ENCODE data around the gene GALNT13.

Gene GALNT13

DNA sequence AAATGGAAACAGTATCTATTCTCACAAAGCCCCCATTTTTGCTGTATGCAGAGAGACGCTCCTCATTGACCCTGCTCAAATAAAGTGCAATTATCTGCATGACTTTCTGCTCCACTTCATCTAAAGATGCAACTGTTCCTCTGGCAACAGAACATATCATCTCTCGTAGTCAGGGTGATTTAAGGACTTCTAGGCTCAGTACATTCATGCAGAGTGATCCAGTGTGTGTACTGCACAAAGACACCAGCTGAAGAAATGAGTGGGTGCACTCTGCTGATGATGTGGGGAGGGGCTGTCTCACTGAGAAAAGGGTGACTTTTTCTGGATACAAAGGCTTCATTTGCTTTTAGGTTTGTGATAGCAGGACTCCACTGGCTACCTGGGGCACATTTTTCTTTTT is 355.2 kb downstream of the GALNT13 start:
- ChIA-PET CTCF (no interaction called here), POLR2A (no interaction called here)
- TF ChIP-seq, protein P1, sequence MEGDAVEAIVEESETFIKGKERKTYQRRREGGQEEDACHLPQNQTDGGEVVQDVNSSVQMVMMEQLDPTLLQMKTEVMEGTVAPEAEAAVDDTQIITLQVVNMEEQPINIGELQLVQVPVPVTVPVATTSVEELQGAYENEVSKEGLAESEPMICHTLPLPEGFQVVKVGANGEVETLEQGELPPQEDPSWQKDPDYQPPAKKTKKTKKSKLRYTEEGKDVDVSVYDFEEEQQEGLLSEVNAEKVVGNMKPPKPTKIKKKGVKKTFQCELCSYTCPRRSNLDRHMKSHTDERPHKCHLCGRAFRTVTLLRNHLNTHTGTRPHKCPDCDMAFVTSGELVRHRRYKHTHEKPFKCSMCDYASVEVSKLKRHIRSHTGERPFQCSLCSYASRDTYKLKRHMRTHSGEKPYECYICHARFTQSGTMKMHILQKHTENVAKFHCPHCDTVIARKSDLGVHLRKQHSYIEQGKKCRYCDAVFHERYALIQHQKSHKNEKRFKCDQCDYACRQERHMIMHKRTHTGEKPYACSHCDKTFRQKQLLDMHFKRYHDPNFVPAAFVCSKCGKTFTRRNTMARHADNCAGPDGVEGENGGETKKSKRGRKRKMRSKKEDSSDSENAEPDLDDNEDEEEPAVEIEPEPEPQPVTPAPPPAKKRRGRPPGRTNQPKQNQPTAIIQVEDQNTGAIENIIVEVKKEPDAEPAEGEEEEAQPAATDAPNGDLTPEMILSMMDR (IDR thresholded peaks at IDR 0.05; ENCODE audit: insufficient read depth, low read length, missing control alignments), result no peak
- no peak for DNase-seq (ENCODE audit: low read depth, low spot score)
- no peak overlapping the region for H3K4me3 ChIP-seq (ENCODE audit: low read depth, low read length)

DNA sequence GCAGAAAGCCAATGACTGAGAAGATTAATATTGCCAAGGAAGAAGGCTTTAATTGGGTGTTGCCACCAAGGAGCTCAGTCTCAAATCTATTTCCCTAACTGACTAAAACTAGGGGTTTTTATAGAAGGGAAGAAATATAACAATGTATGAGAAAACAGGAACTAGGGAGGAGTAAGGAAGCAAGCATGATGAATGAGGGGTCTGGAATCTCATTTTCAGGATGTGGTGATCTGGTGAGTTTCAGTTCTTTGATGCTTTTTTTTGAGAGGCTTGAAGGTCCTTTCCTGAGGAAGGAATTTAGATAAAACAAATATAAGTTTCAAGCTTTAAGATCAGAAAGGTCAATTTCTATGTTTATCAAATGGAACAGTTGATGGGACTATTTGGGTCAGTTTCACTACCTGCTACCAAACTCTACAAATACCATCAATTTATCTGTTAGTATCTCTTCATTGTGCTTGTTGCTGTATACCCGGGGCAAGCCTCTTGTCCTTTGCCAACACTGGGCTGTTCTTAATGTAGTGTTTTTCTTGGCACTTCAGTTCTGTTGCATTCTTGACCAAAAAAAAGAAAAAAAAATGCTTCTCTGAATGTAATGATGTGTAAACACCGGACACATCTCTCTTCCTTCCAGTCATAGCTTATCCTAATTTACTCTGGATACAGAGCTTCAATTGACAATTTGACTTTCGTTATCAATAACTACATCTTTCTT is 357.0 kb downstream of the GALNT13 start:
- H3K4me3 ChIP-seq (ENCODE audit: low read depth, low read length), result no peak overlapping the region
- ChIA-PET POLR2A (no interaction called here), CTCF (no interaction called here)
- TF ChIP-seq, protein P1 (IDR thresholded peaks at IDR 0.05; ENCODE audit: insufficient read depth, low read length, missing control alignments), result no peak
- DNase-seq (ENCODE audit: low read depth, low spot score), result no peak

DNA sequence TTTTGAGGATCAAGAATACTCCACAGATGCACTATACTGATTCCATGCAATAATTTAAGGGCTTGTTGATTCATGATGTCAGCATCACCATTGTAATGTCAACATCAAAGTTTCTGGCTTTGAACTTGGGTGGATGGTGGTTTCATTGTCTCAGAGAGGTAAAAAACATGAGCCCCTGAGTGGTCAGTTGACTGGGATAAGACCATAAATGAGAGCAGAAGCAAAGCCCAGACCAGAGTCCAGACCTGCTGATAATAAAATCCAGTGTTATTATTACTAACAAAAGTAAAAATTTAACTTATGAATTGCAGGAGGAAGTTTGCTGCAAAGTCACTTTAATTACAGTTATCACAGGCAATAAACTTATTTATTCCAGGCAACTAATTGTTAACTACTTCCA is 358.2 kb downstream of the GALNT13 start:
- POLR2A ChIA-PET, result no interaction called here
- no peak for DNase-seq (ENCODE audit: low read depth, low spot score)
- CTCF ChIA-PET, result no interaction called here
- H3K4me3 ChIP-seq (ENCODE audit: low read depth, low read length), result no peak overlapping the region
- TF ChIP-seq, protein P1 (IDR thresholded peaks at IDR 0.05; ENCODE audit: insufficient read depth, low read length, missing control alignments), result no peak

DNA sequence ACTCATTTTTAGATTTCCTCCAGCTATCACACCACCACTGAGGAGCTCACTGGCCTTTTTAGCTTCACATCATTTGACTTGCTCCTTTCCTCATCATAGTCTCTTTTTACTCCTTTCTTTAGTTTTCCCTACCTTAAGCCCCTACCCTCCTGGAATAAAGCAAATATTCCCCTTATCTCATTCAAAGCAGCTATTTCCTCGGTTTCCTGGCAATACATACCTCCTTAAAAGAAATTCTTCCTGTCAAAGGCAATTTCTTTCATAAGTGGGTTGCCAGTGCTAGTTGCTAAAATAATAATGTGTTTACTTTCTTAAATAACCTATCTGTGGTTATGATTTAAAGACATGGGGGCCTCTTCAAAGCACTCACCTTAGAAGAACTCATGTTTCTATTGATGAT is 359.3 kb downstream of the GALNT13 start:
- H3K4me3 ChIP-seq (ENCODE audit: low read depth, low read length), result no peak overlapping the region
- TF ChIP-seq, protein P1 (IDR thresholded peaks at IDR 0.05; ENCODE audit: insufficient read depth, low read length, missing control alignments), result no peak
- ChIA-PET CTCF (no interaction called here), POLR2A (no interaction called here)
- DNase-seq (ENCODE audit: low read depth, low spot score), result no peak

DNA sequence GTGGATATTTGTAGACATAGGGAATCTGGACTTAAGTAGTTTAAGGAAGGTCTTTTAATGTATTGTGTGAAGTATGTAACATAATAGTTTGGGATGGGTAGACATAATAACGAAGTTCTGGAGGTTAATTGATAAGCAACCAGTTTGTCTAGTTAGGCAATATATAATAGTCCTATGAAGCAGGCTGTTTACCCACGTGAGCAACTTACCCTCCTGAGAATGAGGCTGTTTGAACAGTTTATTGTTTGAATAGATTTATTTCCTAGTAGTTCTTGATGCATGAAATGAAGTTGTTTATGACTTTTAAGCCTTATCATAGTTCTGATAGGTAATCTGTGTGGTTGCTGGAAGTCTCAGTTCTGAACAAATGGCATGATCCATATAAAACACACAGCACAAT is 361.5 kb downstream of the GALNT13 start:
- ChIA-PET POLR2A (no interaction called here), CTCF (no interaction called here)
- no peak for DNase-seq (ENCODE audit: low read depth, low spot score)
- no peak overlapping the region for H3K4me3 ChIP-seq (ENCODE audit: low read depth, low read length)
- TF ChIP-seq, protein P1 (IDR thresholded peaks at IDR 0.05; ENCODE audit: insufficient read depth, low read length, missing control alignments), result no peak

DNA sequence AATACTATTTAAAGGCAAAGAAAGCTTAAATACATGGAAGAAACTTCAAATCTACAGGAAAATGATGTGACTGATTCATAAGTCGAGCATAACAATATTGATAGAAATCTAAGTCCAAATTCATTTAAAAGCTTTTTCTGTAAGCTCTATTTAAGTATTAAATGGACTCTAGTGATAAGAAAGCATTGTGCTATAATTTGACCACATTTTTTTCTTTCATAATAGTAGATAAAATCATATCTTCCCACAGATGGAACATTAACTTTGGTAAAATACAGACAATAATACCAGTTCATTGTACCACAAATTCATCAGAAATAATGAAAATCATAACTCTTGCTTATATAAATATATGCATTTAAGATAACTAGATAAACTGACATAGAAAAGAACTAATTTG is 366.5 kb downstream of the GALNT13 start:
- CTCF ChIA-PET, result no interaction called here
- no peak for DNase-seq (ENCODE audit: low read depth, low spot score)
- TF ChIP-seq, protein P1 (IDR thresholded peaks at IDR 0.05; ENCODE audit: insufficient read depth, low read length, missing control alignments), result no peak
- POLR2A ChIA-PET, result no interaction called here
- no peak overlapping the region for H3K4me3 ChIP-seq (ENCODE audit: low read depth, low read length)
